Measurements from ENCODE around the gene BEGAIN. TPM values are rescaled to one million over a fixed set of nuclear protein-coding genes. Genes with fewer than 3 reads are reported as not detected.

BEGAIN gene
- total and polyA plus RNA-seq, 2 of the 8 experiments (the other 6 are each of a cell fraction or from before 2014, with no cell fraction given): 2.9 to 3.0 TPM

- no peak overlapping the region for H4K91ac ChIP-seq (replicated peaks; ENCODE audit: insufficient read length, low read length)
- no peak overlapping the region for H3K4me3 ChIP-seq (ENCODE audit: extremely low read depth in 1 of 4, insufficient read depth in 2 of 4, low read depth in 3 of 4, low read length in 4 of 4)
- H3K56ac ChIP-seq (replicated peaks; ENCODE audit: insufficient read length, low read depth, low read length): no peak overlapping the region
- no peak overlapping the region for H3K4me2 ChIP-seq (ENCODE audit: insufficient read depth in 1 of 2, low read depth in 2 of 2, low read length in 2 of 2)
- H3K14ac ChIP-seq (ENCODE audit: insufficient read length): no peak overlapping the region
- no peak overlapping the region for H2BK120ac ChIP-seq (replicated peaks; ENCODE audit: low read depth, low read length)
- no peak overlapping the region for H3K9ac ChIP-seq (replicated peaks in 1 of 4; ENCODE audit: extremely low read depth in 1 of 4, low read depth in 3 of 4, low read length in 3 of 4)
- no peak overlapping the region for H4K5ac ChIP-seq (ENCODE audit: insufficient read length, low read depth, low read length)
- DNase-seq (ENCODE audit: low read depth in 1 of 2, low spot score in 2 of 2) (no peak), FAIRE-seq (no peak)
- CTCF ChIA-PET (ENCODE audit: partially characterized antibody): interaction anchor here (1.0 kb wide), 1 partner anchor 92 kb away, joined by 4 read pairs; no protein-coding TSS in a partner anchor
- TF ChIP-seq SIN3A (conservative IDR thresholded peaks at IDR 0.05 in 1 of 2, IDR thresholded peaks at IDR 0.05 in 1 of 2; ENCODE audit: low read depth in 1 of 2, low read length in 2 of 2) (no peak), BCL11A (IDR thresholded peaks at IDR 0.05; ENCODE audit: low read depth in 2 of 2, low read length in 2 of 2) (no peak)
- no peaks in the 10 kb centered on the region for H3K79me1 ChIP-seq (ENCODE audit: low read depth, low read length)
- H2BK15ac ChIP-seq (ENCODE audit: low read length): no peak overlapping the region
- peaks cover 0 to 5% (median 2%) of the 10 kb centered on the region in 4 experiments; a peak in 3 of 7 replicates for H3K27me3 ChIP-seq (replicated peaks in 1 of 4; ENCODE audit: control insufficient read depth in 3 of 4, extremely low read depth in 1 of 4, insufficient read depth in 3 of 4, low read length in 3 of 4)
- no peak overlapping the region for H2BK20ac ChIP-seq (ENCODE audit: low read length)
- H3K18ac ChIP-seq (ENCODE audit: extremely low read depth, low read length): no peak overlapping the region
- no peak overlapping the region for H3K4ac ChIP-seq (replicated peaks; ENCODE audit: insufficient read length, low read depth, low read length)
- no peak overlapping the region for H3K23ac ChIP-seq (ENCODE audit: insufficient read length)
- H3K4me1 ChIP-seq (replicated peaks in 1 of 4; ENCODE audit: control insufficient read depth in 3 of 4, insufficient read depth in 4 of 4, low read length in 3 of 4): peaks cover 0 to 19% (median 17%) of the 10 kb centered on the region in 4 experiments; a peak in 6 of 7 replicates
- peaks cover 0 to 7% of the 10 kb centered on the region in 2 experiments for H4K20me1 ChIP-seq (replicated peaks in 1 of 2; ENCODE audit: control insufficient read depth in 1 of 2, insufficient read depth in 2 of 2, low read length in 2 of 2)
- no peaks in the 10 kb centered on the region for H3K9me3 ChIP-seq (ENCODE audit: insufficient read depth in 2 of 2, low read depth in 1 of 2, low read length in 1 of 2)
- H2BK12ac ChIP-seq (ENCODE audit: low read depth, low read length): no peak overlapping the region
- H2AK5ac ChIP-seq (ENCODE audit: low read depth, low read length): no peak overlapping the region
- no peak overlapping the region for H2AFZ ChIP-seq (ENCODE audit: low read length)
- H3K27ac ChIP-seq (ENCODE audit: low read depth, low read length): no peak overlapping the region
- no peaks in the 10 kb centered on the region for H3K36me3 ChIP-seq (ENCODE audit: control insufficient read depth in 2 of 4, insufficient read depth in 4 of 4, low read length in 3 of 4)
- H3K23me2 ChIP-seq (ENCODE audit: low read depth, low read length): no peaks in the 10 kb centered on the region
- H2BK5ac ChIP-seq (ENCODE audit: low read depth, low read length): no peak overlapping the region
- no peak overlapping the region; the same call in 1 of the 2 replicates for H4K8ac ChIP-seq (ENCODE audit: extremely low read depth, insufficient read depth, low read length)
- POLR2A ChIA-PET (ENCODE audit: partially characterized antibody): no interaction called here
- WGBS, 2 experiments (ENCODE audit: extremely low coverage in 1 of 2, insufficient coverage in 1 of 2, insufficient read length in 1 of 2, insufficient replicate concordance in 2 of 2, low coverage in 1 of 2, low lambda C conversion rate in 2 of 2, missing lambda C conversion rate in 1 of 2): 80% methylated on average over 5 of the region's 5 CpGs; no CpG with 5 or more reads in 1 of the 2 experiments
- no peaks in the 10 kb centered on the region for H3K79me2 ChIP-seq (ENCODE audit: control insufficient read depth in 1 of 2, insufficient read depth in 2 of 2, low read length in 2 of 2)
Observed at GRCh38 chr14:100553471-100553870, 33.7 kb downstream of the BEGAIN start.

All from H1 (cell line).